Measurements from ENCODE around the gene ATP9B. TPM values are rescaled to one million over a fixed set of nuclear protein-coding genes. Genes with fewer than 3 reads are reported as not detected.
"Not testable (repeated sequence)": the region's sequence is repeated elsewhere in the genome, so short reads cannot be mapped to it uniquely, and the experiment has no call there.

ATP9B gene
- total RNA-seq, 1 donor from 2014 or later: 16.2 TPM

GRCh38 chr18:79167526-79168190 lies 98.5 kb downstream of the ATP9B start:
- no peak for DNase-seq (ENCODE audit: low read depth)

GRCh38 chr18:79169958-79170555 lies 100.9 kb downstream of the ATP9B start:
- H3K27me3 ChIP-seq (ENCODE audit: control insufficient read depth, insufficient read depth, low read length): no peaks in the 10 kb centered on the region
- no peaks in the 10 kb centered on the region for H3K36me3 ChIP-seq (ENCODE audit: control insufficient read depth, insufficient read depth, low read length)
- TF ChIP-seq CTCF (IDR thresholded peaks at IDR 0.05; ENCODE audit: insufficient read depth, low read length, poor library complexity, severe bottlenecking): no peak
- DNase-seq (ENCODE audit: low read depth): no peak
- no peak overlapping the region for H3K4me3 ChIP-seq (ENCODE audit: low read depth, low read length)

More at GRCh38 chr18:79167526-79168190, 98.5 kb downstream of the ATP9B start:
- no peaks in the 10 kb centered on the region for H3K27me3 ChIP-seq (ENCODE audit: control insufficient read depth, insufficient read depth, low read length)
- TF ChIP-seq CTCF (IDR thresholded peaks at IDR 0.05; ENCODE audit: insufficient read depth, low read length, poor library complexity, severe bottlenecking): no peak
- H3K4me3 ChIP-seq (ENCODE audit: low read depth, low read length): no peak overlapping the region
- H3K36me3 ChIP-seq (ENCODE audit: control insufficient read depth, insufficient read depth, low read length): no peaks in the 10 kb centered on the region

- not testable (repeated sequence) for DNase-seq (ENCODE audit: low read depth); H3K36me3 ChIP-seq (ENCODE audit: control insufficient read depth, insufficient read depth, low read length); H3K27me3 ChIP-seq (ENCODE audit: control insufficient read depth, insufficient read depth, low read length); H3K4me3 ChIP-seq (ENCODE audit: low read depth, low read length)
Measured at GRCh38 chr18:79172331-79172730, 103.1 kb downstream of the ATP9B start.

- DNase-seq (ENCODE audit: low read depth): no peak
- H3K27me3 ChIP-seq (ENCODE audit: control insufficient read depth, insufficient read depth, low read length): no peaks in the 10 kb centered on the region
- no peak overlapping the region for H3K4me3 ChIP-seq (ENCODE audit: low read depth, low read length)
- no peak for TF ChIP-seq CTCF (IDR thresholded peaks at IDR 0.05; ENCODE audit: insufficient read depth, low read length, poor library complexity, severe bottlenecking)
- no peaks in the 10 kb centered on the region for H3K36me3 ChIP-seq (ENCODE audit: control insufficient read depth, insufficient read depth, low read length)
Measured at GRCh38 chr18:79173742-79174141, 104.5 kb downstream of the ATP9B start.

- Histone ChIP-seq H3K36me3 (ENCODE audit: control insufficient read depth, insufficient read depth, low read length) (no peaks in the 10 kb centered on the region), H3K27me3 (ENCODE audit: control insufficient read depth, insufficient read depth, low read length) (no peaks in the 10 kb centered on the region), H3K4me3 (ENCODE audit: low read depth, low read length) (no peak overlapping the region)
- TF ChIP-seq CTCF (IDR thresholded peaks at IDR 0.05; ENCODE audit: insufficient read depth, low read length, poor library complexity, severe bottlenecking): no peak
- DNase-seq (ENCODE audit: low read depth): no peak
Measured at GRCh38 chr18:79178113-79178531, 108.9 kb downstream of the ATP9B start.

- DNase-seq (ENCODE audit: low read depth): no peak
- no peak for TF ChIP-seq CTCF (IDR thresholded peaks at IDR 0.05; ENCODE audit: insufficient read depth, low read length, poor library complexity, severe bottlenecking)
- Histone ChIP-seq H3K36me3 (ENCODE audit: control insufficient read depth, insufficient read depth, low read length) (no peaks in the 10 kb centered on the region), H3K27me3 (ENCODE audit: control insufficient read depth, insufficient read depth, low read length) (no peaks in the 10 kb centered on the region), H3K4me3 (ENCODE audit: low read depth, low read length) (no peak overlapping the region)
Measured at GRCh38 chr18:79182047-79182713, 113.0 kb downstream of the ATP9B start.
